H1 (cell line): ENCODE results near the gene UPF1. TPM values are rescaled to one million over a fixed set of nuclear protein-coding genes. Genes with fewer than 3 reads are reported as not detected.

Source experiments
- BCL11A ChIP-seq, 2 experiments: IDR thresholded peaks; one replicate each; pipeline ENCODE4 v1.6.1; 2011; ENCODE audit warnings: low read depth in 2 of 2, low read length in 2 of 2, mild to moderate bottlenecking in 2 of 2
- CBX8 ChIP-seq: fragments of 300-800, 300-1000 bp; sonication (generic); IDR thresholded peaks from 2 replicates; pipeline ENCODE4 v1.7.1; 2016; ENCODE audit warnings: low read depth, low read length, borderline replicate concordance
- CHD1 ChIP-seq: IDR thresholded peaks from 2 replicates; pipeline ENCODE4 v1.6.1; 2012; ENCODE audit warnings: low read depth, low read length, improper control_type of control experiment
- EP300 ChIP-seq, 2 experiments: IDR thresholded peaks; 1 replicate in 1 of 2; 2 replicates in 1 of 2; pipeline ENCODE4 v1.6.1; 2011 to 2012; ENCODE audit warnings: low read depth in 2 of 2, low read length in 2 of 2, mild to moderate bottlenecking in 2 of 2, borderline replicate concordance in 1 of 2, inconsistent platforms in 1 of 2, moderate library complexity in 1 of 2
- HDAC6 ChIP-seq: IDR thresholded peaks from one replicate; pipeline ENCODE4 v1.7.1; 2012; ENCODE audit warnings: low read depth, mild to moderate bottlenecking, inconsistent platforms, low read length, moderate library complexity
- JUN ChIP-seq: IDR thresholded peaks from 2 replicates; pipeline ENCODE4 v1.6.1; 2011; ENCODE audit warnings: low read depth, mild to moderate bottlenecking, improper control_type of control experiment, low read length
- KDM5A ChIP-seq: fragments of 200-600 bp; IDR thresholded peaks from 2 replicates; pipeline ENCODE4 v1.7.1; 2012; ENCODE audit warnings: mild to moderate bottlenecking, low read length, inconsistent platforms, mixed read lengths
- POLR2AphosphoS5 ChIP-seq: IDR thresholded peaks from 2 replicates; pipeline ENCODE4 v1.6.1; 2011; ENCODE audit warnings: low read depth, low read length
- SIX5 ChIP-seq: IDR thresholded peaks from 2 replicates; pipeline ENCODE4 v1.6.1; 2011; ENCODE audit warnings: mild to moderate bottlenecking, low read depth, low read length
- polyA plus RNA-seq, 7 experiments: library from polyadenylated mRNA; depleted of rRNA in 3 of 7; stranded (reverse) in 5 of 7; unstranded in 2 of 7; fragments of >200 nt in 5 of 7; fragments of 200-250 nt in 2 of 7; gene quantifications; 1 replicate in 5 of 7; 2 replicates in 1 of 7; 4 replicates in 1 of 7; pipeline versions ENCODE4 v1.2.1 to v1.2.3, GENCODE V29; 2011 to 2013; ENCODE audit warnings: missing spikeins in 2 of 7, mixed read lengths in 2 of 7
- total RNA-seq: library from RNA; stranded (reverse); fragmentation: NEBNext Ultra II Directional; extraction: Animal tissue kit (Norgen Biotek cat#: 25700); gene quantifications from 2 replicates; pipeline ENCODE4 v1.2.1, GENCODE V29; 2021
- TF ChIP-seq, protein P1 (sequence below): IDR thresholded peaks from 2 replicates; pipeline ENCODE4 v1.6.1; 2012; ENCODE audit warnings: inconsistent platforms

The UPF1 gene
- total and polyA plus RNA-seq, 2 of the 8 experiments (the other 6 are each of a cell fraction or from before 2014, with no cell fraction given), result 46.4 to 62.0 TPM

DNA sequence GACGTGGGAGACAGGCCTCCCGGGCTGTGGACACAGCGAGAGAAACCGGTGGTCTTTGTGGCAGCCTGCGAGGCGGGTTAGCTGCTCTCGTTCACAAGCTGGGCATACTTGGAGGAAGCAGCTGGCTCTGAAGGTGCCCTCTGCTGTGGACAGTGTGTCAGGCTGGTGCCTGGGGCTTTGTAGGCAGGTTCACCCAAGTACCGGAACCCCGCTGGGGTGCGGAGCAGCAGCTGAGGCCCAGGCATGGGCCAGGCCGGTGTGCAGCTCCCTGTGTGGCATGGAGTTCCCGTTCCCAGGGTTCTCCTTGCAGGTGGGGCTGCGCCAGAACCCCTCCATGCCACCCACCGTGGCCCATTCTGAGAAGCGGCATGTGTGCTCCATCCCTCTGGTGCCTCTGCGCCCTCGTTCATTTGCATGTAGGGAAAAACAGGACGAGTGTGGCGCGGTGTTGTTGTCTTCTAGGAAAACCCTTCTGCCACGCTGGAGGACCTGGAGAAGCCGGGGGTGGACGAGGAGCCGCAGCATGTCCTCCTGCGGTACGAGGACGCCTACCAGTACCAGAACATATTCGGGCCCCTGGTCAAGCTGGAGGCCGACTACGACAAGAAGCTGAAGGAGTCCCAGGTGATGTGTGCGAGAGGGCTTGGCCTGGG is 20.0 kb downstream of the UPF1 start (continued):
- TF ChIP-seq, protein P1, sequence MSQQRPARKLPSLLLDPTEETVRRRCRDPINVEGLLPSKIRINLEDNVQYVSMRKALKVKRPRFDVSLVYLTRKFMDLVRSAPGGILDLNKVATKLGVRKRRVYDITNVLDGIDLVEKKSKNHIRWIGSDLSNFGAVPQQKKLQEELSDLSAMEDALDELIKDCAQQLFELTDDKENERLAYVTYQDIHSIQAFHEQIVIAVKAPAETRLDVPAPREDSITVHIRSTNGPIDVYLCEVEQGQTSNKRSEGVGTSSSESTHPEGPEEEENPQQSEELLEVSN, result no peak
- TF ChIP-seq BCL11A (IDR thresholded peaks at IDR 0.05; ENCODE audit: low read depth in 2 of 2, low read length in 2 of 2) (no peak), SIX5 (no peak), HDAC6 (no peak), POLR2AphosphoS5 (no peak), CBX8 (no peak), EP300 (IDR thresholded peaks at IDR 0.05; ENCODE audit: borderline replicate concordance in 1 of 2, low read depth in 2 of 2, low read length in 2 of 2) (no peak), JUN (no peak), CHD1 (no peak), KDM5A (no peak)
